Lung (tissue), 12 donors: ENCODE measurements around the gene GIPC2. TPM values are rescaled to one million over a fixed set of nuclear protein-coding genes. Genes with fewer than 3 reads are reported as not detected.
"Not testable (repeated sequence)": the region's sequence is repeated elsewhere in the genome, so short reads cannot be mapped to it uniquely, and the experiment has no call there.

Experiments used
- ATAC-seq: fragments of 200-7000 bp; cut with Tn5 transposase; one replicate; pipeline ENCODE4 v1.9.1; 2020; ENCODE audit warnings: moderate number of reproducible peaks; ENCODE audit not compliant: insufficient read depth, low FRiP score
- DNase-seq, 3 donors: peaks; one replicate each; pipeline ENCODE4 v3.0.0-alpha.2; 2013 to 2017
- H3K27ac ChIP-seq, 2 donors: one replicate each; pipeline ENCODE4 v1.5.1; 2013; ENCODE audit warnings: mild to moderate bottlenecking in 2 of 2, moderate library complexity in 2 of 2, control low read depth in 1 of 2, inconsistent platforms in 1 of 2, low read depth in 1 of 2, low read length in 1 of 2
- H3K27me3 ChIP-seq, 3 donors: one replicate each; pipeline ENCODE4 v1.5.1; 2013; ENCODE audit warnings: low read length in 2 of 3; ENCODE audit not compliant: control insufficient read depth in 3 of 3, insufficient read depth in 3 of 3
- H3K36me3 ChIP-seq, 4 donors: one replicate each; pipeline ENCODE4 v1.5.1; 2013; ENCODE audit warnings: low read length in 4 of 4, mild to moderate bottlenecking in 1 of 4, moderate library complexity in 1 of 4; ENCODE audit not compliant: control insufficient read depth in 4 of 4, insufficient read depth in 4 of 4
- H3K4me1 ChIP-seq, 5 donors: one replicate each; pipeline ENCODE4 v1.5.1; 2013; ENCODE audit warnings: low read length in 5 of 5, mild to moderate bottlenecking in 2 of 5, moderate library complexity in 1 of 5; ENCODE audit not compliant: control insufficient read depth in 5 of 5, insufficient read depth in 5 of 5
- H3K4me3 ChIP-seq: one replicate; pipeline ENCODE4 v1.5.1; 2013; ENCODE audit warnings: mild to moderate bottlenecking, control low read depth, moderate library complexity
- H3K9ac ChIP-seq, 2 donors: one replicate each; pipeline ENCODE4 v1.5.1; 2013; ENCODE audit warnings: low read length in 2 of 2, control low read depth in 1 of 2; ENCODE audit not compliant: insufficient read depth in 1 of 2
- H3K9me3 ChIP-seq, 4 donors: one replicate each; pipeline ENCODE4 v1.5.1; 2013; ENCODE audit warnings: low read length in 3 of 4, mild to moderate bottlenecking in 1 of 4, moderate library complexity in 1 of 4; ENCODE audit not compliant: control insufficient read depth in 4 of 4, insufficient read depth in 3 of 4
- CTCF ChIP-seq: IDR thresholded peaks from 2 replicates; pipeline ENCODE4 v1.5.1; 2012; ENCODE audit warnings: mild to moderate bottlenecking; ENCODE audit errors: control extremely low read depth, extremely low read depth
- whole genome bisulfite sequencing, 2 donors: extraction: QIAGEN DNeasy Blood & Tissue Kit; methylation state at CpG; one replicate each; pipeline ENCODE4 v1.1.7; 2013; 5-methylcytosine and 5-hydroxymethylcytosine counted together
- polyA plus RNA-seq, 2 donors: library from polyadenylated mRNA; stranded (reverse); fragments of 200-250 nt; gene quantifications; one replicate each; pipeline ENCODE4 v1.2.1, GENCODE V29; 2013
- total RNA-seq, 2 donors: library from RNA; depleted of rRNA in 1 of 2; stranded (reverse); fragments of >200 nt in 1 of 2; gene quantifications; one replicate each; pipeline ENCODE4 v1.2.1, GENCODE V29; 2014 to 2021
- donor health status: control.
- donor health status: control.
- donor health status: Bipolar disorder and iron deficiency.
- donor health status: healthy.
- donor health status: DM: yes; HTN: yes; CAD: no.

The GIPC2 gene
- total and polyA plus RNA-seq, 4 donors = 0.94 to 2.5 (median 1.8) TPM

DNA sequence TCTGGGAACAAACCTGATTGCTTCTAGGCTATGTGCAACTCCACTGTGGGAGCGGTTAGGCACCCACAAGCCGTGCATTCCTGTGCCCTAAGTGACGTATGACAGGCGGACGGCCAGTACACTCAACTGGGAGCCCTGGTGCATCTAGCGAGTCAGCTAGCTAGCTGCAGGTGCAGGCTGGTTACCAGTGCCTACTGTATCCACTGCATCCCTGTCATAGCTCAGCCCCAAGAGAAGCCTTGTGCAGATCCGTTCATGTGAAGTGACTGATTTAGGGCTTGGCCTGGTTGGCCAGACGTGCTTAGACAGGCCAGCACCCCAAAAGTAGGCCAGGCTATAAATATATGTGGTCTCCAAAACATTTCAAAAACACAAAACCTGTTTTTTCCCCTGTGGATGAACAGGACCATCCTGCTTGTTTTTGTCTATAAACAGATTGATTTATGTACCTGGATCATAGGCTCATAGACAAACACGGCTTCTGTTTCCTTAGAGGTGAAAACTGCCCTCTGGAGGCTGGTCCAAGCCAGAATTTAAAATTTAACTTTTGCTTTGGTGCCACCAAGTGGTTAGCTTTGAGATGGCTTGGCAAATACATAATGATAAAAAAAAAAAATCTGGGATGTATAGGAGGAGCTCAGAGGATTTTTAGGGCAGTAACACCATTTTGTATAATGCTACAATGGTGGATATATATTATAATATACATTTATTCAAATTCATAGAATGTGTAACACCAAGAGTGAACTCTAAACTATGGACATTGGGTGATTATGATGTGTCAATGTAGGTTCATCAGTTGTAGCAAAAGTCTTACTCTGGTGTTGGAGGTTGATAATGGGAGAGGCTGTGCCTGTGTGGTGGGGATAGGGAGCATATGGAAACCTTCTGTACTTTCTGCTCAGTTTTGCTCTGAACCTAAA is 68.5 kb downstream of the GIPC2 start:
- Histone ChIP-seq H3K4me1 (no peaks in the 10 kb centered on the region), H3K9ac (no peak overlapping the region), H3K27me3 (no peaks in the 10 kb centered on the region), H3K9me3 (peaks cover 0 to 2% (median 0%) of the 10 kb centered on the region in 4 donors), H3K4me3 (no peak overlapping the region), H3K27ac (peak overlapping the region in 1 of 2 donors; percentile 2), H3K36me3 (peaks cover 0 to 2% (median 0%) of the 10 kb centered on the region in 4 donors)
- TF ChIP-seq CTCF = peak; percentile 83
- DNase-seq = peak; percentile 75 to 88 (median 85)
- ATAC-seq = peak; percentile 88
- WGBS, 2 donors = 75 to 82% methylated on average over 9 of the region's 9 CpGs

- 96 to 97% methylated on average over 6 of the region's 6 CpGs for WGBS, 2 donors
- DNase-seq, H3K4me3 ChIP-seq, H3K9me3 ChIP-seq, H3K4me1 ChIP-seq, H3K27ac ChIP-seq, H3K36me3 ChIP-seq, H3K9ac ChIP-seq, ATAC-seq, H3K27me3 ChIP-seq: not testable (repeated sequence)
Observed at GRCh38 chr1:78120485-78120884, 74.7 kb downstream of the GIPC2 start.

GRCh38 chr1:78121710-78122109 is 75.9 kb downstream of the GIPC2 start:
- TF ChIP-seq CTCF = no peak
- Histone ChIP-seq H3K9me3 (no peaks in the 10 kb centered on the region), H3K36me3 (peaks cover 0 to 2% (median 1%) of the 10 kb centered on the region in 4 donors), H3K27me3 (no peaks in the 10 kb centered on the region), H3K9ac (no peak overlapping the region), H3K4me3 (no peak overlapping the region), H3K27ac (no peak overlapping the region), H3K4me1 (no peaks in the 10 kb centered on the region)
- no peak for DNase-seq
- WGBS, 2 donors = 75 to 85% methylated on average over 2 of the region's 2 CpGs
- ATAC-seq = no peak

DNA sequence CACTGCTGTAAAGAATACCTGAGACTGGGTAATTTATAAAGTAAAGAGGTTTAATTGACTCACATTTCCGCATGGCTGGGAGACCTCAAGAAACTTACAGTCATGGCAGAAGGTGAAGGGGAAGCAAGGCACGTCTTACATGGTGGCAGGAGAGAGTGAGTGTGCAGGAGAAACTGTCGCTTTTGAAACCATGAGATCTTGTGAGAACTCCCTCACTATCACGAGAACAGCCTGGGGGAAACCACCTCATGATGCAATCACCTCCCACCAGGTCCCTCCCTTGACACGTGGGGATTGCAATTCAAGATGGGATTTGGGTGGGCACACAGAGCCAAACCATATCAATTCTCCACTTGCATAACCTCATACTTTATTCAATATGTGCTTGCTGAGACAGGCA is 76.6 kb downstream of the GIPC2 start:
- Histone ChIP-seq H3K27me3 (no peaks in the 10 kb centered on the region), H3K36me3 (peaks cover 0 to 2% (median under 1%) of the 10 kb centered on the region in 4 donors), H3K27ac (no peak overlapping the region), H3K4me1 (no peaks in the 10 kb centered on the region), H3K4me3 (no peak overlapping the region), H3K9ac (no peak overlapping the region), H3K9me3 (no peaks in the 10 kb centered on the region)
- WGBS, 2 donors = 65 to 71% methylated on average over 5 of the region's 5 CpGs
- DNase-seq = no peak
- no peak for TF ChIP-seq CTCF
- no peak for ATAC-seq
